H1 (cell line): ENCODE results near the gene KCTD21.

Source experiments
- CBX5 ChIP-seq: fragments of 300-800, 300-1000 bp; sonication (generic); IDR thresholded peaks from 2 replicates; pipeline ENCODE4 v1.7.1; 2016; ENCODE audit warnings: antibody characterized with exemption, low read length, low read depth
- CREB1 ChIP-seq: IDR thresholded peaks from 2 replicates; pipeline ENCODE4 v1.6.1; 2012; ENCODE audit warnings: inconsistent platforms
- EP300 ChIP-seq, 2 experiments: IDR thresholded peaks; 1 replicate in 1 of 2; 2 replicates in 1 of 2; pipeline ENCODE4 v1.6.1; 2011 to 2012; ENCODE audit warnings: low read depth in 2 of 2, low read length in 2 of 2, mild to moderate bottlenecking in 2 of 2, borderline replicate concordance in 1 of 2, inconsistent platforms in 1 of 2, moderate library complexity in 1 of 2
- EZH2 ChIP-seq: fragments of 200-600 bp; sonication (generic); IDR thresholded peaks from 2 replicates; pipeline ENCODE4 v1.7.1; 2012; ENCODE audit warnings: low read depth, mild to moderate bottlenecking, moderate library complexity, low read length, inconsistent platforms; ENCODE audit not compliant: severe bottlenecking
- NRF1 ChIP-seq: IDR thresholded peaks from 2 replicates; pipeline ENCODE4 v1.6.1; 2011; ENCODE audit warnings: mild to moderate bottlenecking, low read depth, low read length, improper control_type of control experiment
- POLR2AphosphoS5 ChIP-seq: IDR thresholded peaks from 2 replicates; pipeline ENCODE4 v1.6.1; 2011; ENCODE audit warnings: low read depth, low read length
- RFX5 ChIP-seq: IDR thresholded peaks from 2 replicates; pipeline ENCODE4 v1.6.1; 2011; ENCODE audit warnings: low read depth, low read length, improper control_type of control experiment, borderline replicate concordance
- SIN3A ChIP-seq, 2 experiments: IDR thresholded peaks in 1 of 2; conservative IDR thresholded peaks in 1 of 2; 2 replicates each; pipeline ENCODE4 v1.6.1; 2011 to 2012; ENCODE audit warnings: low read length in 2 of 2, improper control_type of control experiment in 1 of 2, low read depth in 1 of 2, mild to moderate bottlenecking in 1 of 2
- TCF12 ChIP-seq: IDR thresholded peaks from 2 replicates; pipeline ENCODE4 v1.6.1; 2011; ENCODE audit warnings: low read depth, mild to moderate bottlenecking, low read length
- YY1 ChIP-seq: IDR thresholded peaks from 2 replicates; pipeline ENCODE4 v1.6.1; 2011; ENCODE audit warnings: low read depth, mild to moderate bottlenecking, low read length
- TF ChIP-seq, protein P1 (sequence below), 3 experiments: IDR thresholded peaks; 1 replicate in 2 of 3; 2 replicates in 1 of 3; pipeline versions ENCODE4 v1.5.1 to v1.6.1; 2011; ENCODE audit warnings: low read length in 3 of 3, mild to moderate bottlenecking in 3 of 3, inconsistent platforms in 2 of 3, low read depth in 1 of 3, moderate library complexity in 1 of 3; ENCODE audit not compliant: insufficient read depth in 1 of 3; ENCODE audit errors: control extremely low read depth in 1 of 3

DNA sequence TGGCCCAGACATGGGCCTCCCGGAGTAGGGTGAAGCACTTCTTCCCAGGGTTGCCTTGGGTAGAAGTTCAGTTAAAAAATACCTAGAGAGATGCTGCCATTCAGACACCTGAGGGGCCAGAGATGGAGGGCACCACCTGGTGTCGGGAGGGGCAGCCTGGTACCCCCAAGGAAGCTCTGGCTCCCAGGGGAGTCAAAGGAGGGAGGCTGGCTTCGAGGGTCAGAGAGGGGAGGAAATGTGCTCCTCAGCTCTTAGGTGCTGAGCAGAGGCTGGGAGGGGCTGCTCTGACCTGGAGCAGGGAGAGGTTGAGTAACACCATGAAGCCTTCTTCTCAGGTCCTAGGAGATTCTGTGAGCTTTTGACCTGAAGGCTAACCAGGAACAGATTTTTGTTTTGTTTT, 1.4 kb upstream of the KCTD21 start:
- TF ChIP-seq SIN3A (conservative IDR thresholded peaks at IDR 0.05 in 1 of 2, IDR thresholded peaks at IDR 0.05 in 1 of 2; ENCODE audit: low read depth in 1 of 2, low read length in 2 of 2) (no peak), CBX5 (no peak), NRF1 (no peak), YY1 (no peak), EP300 (IDR thresholded peaks at IDR 0.05; ENCODE audit: borderline replicate concordance in 1 of 2, low read depth in 2 of 2, low read length in 2 of 2) (no peak), TCF12 (no peak), EZH2 (no peak), RFX5 (no peak), POLR2AphosphoS5 (no peak), CREB1 (no peak)
- TF ChIP-seq, protein P1, sequence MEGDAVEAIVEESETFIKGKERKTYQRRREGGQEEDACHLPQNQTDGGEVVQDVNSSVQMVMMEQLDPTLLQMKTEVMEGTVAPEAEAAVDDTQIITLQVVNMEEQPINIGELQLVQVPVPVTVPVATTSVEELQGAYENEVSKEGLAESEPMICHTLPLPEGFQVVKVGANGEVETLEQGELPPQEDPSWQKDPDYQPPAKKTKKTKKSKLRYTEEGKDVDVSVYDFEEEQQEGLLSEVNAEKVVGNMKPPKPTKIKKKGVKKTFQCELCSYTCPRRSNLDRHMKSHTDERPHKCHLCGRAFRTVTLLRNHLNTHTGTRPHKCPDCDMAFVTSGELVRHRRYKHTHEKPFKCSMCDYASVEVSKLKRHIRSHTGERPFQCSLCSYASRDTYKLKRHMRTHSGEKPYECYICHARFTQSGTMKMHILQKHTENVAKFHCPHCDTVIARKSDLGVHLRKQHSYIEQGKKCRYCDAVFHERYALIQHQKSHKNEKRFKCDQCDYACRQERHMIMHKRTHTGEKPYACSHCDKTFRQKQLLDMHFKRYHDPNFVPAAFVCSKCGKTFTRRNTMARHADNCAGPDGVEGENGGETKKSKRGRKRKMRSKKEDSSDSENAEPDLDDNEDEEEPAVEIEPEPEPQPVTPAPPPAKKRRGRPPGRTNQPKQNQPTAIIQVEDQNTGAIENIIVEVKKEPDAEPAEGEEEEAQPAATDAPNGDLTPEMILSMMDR (IDR thresholded peaks at IDR 0.05; ENCODE audit: control extremely low read depth in 1 of 3, insufficient read depth in 1 of 3, low read depth in 1 of 3, low read length in 3 of 3): no peak
